T-helper 1 cell treated with Interleukin-12 subunit alpha and Interleukin-12 subunit beta and Interleukin-4 antibody, amounts not matched to agents 30 ng/mL and 1 ng/mL, for 36 hours (primary cell): ENCODE results near the gene GLT6D1. TPM values are rescaled to one million over a fixed set of nuclear protein-coding genes. Genes with fewer than 3 reads are reported as not detected.
"Not testable (repeated sequence)": the region's sequence is repeated elsewhere in the genome, so short reads cannot be mapped to it uniquely, and the experiment has no call there.

Experiments used
- intact Hi-C: fragments of 100-400 bp; cut with micrococcal nuclease; formaldehyde crosslinking; loops from one replicate; pipeline ENCODE4 v1.15.1; 2024
- total RNA-seq: library from RNA; stranded (reverse); gene quantifications from 2 replicates; pipeline ENCODE4 v1.2.3, GENCODE V29; 2022

Gene GLT6D1, protein sequence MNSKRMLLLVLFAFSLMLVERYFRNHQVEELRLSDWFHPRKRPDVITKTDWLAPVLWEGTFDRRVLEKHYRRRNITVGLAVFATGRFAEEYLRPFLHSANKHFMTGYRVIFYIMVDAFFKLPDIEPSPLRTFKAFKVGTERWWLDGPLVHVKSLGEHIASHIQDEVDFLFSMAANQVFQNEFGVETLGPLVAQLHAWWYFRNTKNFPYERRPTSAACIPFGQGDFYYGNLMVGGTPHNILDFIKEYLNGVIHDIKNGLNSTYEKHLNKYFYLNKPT
- total RNA-seq = not detected in 2 replicates

DNA sequence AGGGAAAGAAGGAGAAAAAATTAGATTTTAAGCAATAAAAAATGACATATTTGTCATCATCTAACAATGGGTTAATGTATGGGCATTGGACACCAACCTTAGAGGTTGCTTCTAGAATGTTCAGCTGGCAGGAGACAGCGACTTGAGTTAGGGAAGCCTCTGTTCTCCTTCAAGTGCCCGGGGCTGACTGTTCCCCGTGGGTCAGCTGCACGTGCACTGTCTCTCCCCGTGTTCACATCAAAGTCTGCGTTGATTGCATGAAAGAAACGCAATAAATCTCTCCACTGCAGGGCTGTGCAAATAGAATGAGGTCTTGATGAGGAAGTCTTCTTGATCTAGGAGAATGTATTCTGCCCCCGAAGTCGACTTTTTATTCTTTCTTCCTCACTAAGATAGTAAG is at the start of gene GLT6D1:
GLT6D1 (minus strand) TSS at position 345 of the 400 bp plus-strand sequence. CDS start 353 bp downstream, outside the sequence.
- intact Hi-C loops = no loop called here

DNA sequence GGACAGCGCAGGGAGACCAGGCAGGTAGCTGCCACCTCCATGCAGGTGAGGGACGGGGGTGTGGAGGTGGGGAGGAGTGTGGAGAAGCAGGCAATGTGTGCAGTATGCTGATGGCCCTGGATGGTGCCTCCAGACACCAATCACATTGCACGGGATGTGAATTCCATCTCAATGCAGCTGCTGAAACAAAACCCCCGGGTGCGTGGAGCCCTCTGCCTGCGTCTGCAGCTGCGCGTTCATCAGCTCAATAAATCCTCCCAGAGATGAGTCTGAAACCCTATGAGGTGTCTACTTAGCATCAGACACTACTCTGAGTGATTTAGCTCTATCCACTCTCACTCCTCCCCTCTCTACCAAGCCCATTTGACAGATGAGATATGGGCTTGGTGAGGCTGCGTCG is 49.7 kb upstream of the GLT6D1 start:
- intact Hi-C loops = no loop called here

DNA sequence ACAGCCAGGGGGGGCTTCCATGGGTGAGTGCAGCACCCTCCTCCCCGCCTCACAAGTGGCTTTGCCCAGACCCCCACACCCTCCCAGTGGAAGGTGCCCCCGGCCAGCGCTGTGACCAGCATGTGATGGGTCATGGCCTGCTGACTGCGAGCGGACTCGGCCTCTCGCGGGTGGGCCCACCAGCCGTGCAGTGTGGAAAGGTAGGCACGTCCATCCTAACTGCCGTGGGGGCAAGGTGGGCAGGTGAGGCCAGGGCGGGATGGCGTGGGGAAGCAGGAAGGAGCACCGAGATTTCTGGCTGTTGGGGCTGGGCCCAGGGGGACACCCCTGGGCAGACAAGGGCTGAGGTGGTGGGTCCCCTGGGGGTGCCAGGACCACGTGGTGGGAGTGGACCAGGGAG is 47.9 kb upstream of the GLT6D1 start:
- intact Hi-C loops = no loop called here

DNA sequence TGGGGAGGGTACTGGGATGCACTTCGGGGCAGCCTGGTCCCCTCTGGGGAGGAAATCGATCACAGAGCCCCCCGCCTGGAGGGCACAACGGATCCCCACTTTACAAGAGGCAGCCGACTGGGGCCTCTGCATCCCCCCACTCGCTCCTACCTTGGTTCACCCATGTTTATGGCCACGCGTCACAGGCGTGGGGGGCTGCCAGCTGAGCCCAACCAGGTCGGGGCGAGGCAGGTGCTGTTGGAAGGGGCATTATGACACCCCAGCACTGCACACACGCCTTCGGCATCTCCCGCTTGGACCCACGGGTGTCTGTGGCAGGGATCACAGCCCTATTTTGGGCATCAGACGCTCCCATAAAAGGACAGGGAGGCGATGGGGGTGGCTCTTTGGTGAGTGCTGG is 45.4 kb upstream of the GLT6D1 start:
- intact Hi-C loops = no loop called here

DNA sequence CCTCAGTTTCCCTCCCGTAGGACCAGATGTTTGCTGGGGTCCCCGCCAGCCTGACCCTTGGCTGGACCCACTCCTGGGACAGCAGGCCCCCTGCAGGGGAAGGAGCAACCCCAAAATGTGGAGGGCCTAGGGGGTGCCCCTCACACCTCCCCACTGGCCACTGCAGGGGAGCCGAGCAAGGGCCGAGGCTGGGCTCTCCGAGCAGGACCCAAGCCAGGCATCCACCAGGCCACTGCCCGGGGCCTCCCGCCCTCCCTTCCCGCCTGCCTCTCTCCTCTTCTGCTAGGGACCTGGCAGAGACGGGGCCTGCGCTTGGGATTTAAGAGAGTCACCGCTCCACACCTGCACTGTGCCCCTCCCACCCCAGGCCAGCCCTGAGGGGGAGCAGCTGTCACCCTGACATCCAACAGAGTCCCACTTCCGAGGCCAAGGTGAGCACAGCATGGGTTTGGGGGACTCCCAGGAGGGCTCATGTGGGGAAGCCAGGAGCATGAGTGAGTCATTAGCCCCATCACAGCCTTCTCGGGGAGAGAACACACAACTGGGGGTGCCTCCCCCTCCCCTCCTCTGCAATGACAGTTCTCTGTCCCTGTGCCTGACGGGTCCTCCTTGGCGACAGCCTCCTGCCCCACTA is 44.2 kb upstream of the GLT6D1 start:
- intact Hi-C loops = no loop called here

DNA sequence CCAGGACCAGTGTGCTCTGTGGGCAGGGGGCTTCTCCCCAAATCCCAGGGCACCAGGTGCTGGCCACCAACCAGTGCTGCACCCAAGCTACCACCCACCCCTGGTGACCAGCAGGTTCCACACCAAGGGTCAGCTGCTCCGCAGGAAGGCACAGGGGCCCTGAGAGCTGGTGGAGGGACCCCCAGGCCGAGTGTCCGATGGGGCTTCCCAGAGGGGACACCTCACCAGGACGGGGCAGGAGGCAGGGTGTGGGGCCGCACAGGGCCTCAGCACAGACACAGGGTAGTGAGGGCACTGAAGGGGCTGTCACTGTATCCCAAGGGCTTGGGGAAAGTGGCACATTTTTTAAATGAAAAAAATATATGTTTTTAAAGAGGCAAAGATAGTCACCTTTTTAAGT is 41.8 kb upstream of the GLT6D1 start:
- intact Hi-C loops = no loop called here

DNA sequence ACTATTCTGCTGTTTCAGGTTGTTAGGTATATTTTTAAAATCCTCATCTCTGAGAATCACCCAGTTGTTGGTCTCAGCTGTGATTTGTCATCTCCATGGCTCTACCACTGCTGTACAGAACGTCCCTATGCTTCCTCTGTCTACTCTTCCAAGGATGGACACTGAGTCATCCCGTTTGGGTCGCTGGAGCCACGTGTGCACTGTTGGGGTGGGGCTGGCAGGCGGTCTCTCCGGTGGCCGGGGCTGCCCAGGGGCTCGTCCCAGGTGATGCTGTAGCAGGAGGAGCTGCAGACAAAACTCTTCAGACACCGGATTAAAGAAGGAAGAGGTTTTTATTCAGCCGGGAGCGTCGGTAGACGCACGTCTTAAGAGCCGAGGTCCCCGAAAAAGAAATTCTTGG is 40.7 kb upstream of the GLT6D1 start:
- intact Hi-C loops = no loop called here

DNA sequence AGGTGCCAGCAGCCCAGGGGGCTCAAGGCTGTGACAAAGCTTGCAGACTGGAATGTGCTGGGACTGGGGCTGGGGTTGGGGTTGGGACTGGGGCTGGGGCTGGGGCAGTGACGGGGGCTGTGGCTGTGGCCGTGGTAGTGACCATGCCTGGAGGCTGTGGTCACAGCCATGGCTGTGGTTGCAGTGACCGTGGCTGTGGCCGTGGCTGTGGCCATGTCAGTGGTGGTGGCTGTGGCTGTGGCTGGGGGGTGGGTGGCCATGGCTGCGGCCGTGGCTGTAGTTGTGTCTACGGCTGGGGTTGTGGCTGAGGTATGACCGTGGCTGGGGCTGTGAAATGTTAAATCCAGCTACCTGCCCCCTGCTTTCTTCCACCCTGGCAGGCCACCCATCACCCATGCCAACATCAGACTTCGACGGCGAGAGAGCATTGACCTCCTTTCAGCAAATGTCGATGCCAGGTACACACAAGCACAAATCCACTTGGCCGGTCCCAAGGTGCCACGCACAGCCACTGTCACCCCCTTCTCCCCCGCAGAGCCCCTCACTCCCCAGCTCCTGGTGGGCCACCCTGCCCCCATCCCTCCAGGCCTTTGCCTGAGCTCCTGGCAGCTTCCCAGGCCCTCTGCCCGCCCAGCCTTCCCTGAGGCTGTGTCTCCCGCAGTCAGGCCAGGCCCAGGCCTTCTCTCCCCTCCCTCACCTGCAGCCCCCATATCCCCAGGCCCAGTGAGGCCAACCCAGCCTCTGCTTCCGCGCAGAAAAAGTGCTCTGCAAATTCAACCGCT is 39.1 kb upstream of the GLT6D1 start:
- intact Hi-C loops = no loop called here

DNA sequence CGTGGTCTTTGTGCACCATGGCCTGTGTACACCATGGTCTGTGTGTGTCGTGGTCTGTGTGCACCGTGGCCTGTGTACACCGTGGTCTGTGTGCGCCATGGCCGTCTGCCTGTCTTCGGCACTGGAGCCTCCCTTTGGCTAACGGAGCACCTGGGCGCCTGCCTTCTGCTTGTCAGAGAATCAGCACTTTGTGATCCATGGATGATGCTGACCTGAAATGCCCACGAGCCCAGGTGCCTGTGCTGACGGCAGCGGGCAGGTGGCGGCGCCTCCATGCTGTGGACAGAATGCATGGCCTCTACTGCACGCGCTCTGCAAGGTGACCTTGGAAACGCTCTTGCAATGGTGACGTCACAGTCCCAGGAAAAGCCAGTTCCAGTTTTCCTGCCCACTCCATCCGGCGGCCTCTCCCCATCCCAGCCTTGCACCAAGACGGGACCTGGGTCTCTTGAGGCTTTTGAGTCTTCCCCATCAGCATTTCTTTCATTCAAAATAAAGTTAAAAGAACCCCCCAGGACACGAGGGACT is 38.4 kb upstream of the GLT6D1 start:
- intact Hi-C loops = no loop called here

DNA sequence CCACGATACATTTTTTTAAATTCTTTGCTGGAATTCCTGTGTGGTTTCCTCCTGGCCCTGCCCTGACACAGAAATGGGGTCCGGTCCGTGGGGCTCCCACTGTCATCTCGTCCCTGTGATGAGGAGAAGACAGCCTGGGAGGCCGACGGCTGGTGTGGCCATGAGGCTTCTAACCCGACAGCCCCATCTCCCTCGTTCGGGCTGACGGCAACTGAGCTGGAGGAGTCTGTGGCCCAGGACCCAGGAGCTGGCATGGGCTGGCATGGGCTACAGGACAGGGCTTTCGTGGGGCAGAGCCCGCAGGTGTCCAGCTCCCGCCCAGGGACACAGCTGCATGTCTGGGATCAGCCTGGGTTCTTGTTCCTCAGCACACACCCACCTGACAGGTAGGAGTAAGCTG is 37.6 kb upstream of the GLT6D1 start:
- intact Hi-C loops = no loop called here

DNA sequence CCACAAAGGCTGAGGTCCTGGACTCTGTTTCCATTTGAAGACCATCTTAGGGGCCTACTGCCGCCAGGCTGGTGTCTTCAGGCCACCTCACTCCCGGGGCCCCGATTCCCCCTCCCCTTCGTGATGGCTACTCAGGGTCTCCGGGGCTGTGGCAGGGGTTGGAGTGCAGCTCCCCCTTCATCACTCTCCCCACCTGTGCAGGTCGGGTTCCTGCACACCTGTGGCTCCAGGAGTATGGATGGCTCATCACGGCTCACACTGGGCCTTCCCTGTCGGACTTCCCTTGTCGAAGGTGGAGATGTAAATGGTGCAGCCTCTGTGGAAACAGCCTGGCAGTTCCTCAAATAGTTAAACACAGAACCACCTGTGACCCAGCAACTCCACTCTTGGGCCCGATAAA is 35.6 kb upstream of the GLT6D1 start:
- intact Hi-C loops = no loop called here

DNA sequence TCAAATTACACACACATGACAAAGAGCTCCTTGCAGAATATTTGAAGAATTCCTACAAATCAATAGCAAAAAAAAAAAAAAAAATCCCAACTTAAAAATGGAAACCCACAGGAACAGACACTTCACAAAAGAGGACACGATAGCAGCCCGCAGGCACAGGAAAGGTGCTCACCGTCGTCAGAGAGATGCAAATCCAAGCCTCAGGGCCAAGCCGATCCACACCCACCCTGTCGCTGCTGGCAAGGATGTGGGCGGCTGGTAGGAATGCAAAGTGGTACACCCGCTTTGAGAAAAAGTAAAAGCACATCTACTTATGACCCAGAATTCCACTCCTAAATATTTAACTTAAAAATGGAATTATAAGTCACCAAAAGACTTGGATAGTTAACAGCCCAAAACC is 34.6 kb upstream of the GLT6D1 start:
- intact Hi-C loops = no loop called here

DNA sequence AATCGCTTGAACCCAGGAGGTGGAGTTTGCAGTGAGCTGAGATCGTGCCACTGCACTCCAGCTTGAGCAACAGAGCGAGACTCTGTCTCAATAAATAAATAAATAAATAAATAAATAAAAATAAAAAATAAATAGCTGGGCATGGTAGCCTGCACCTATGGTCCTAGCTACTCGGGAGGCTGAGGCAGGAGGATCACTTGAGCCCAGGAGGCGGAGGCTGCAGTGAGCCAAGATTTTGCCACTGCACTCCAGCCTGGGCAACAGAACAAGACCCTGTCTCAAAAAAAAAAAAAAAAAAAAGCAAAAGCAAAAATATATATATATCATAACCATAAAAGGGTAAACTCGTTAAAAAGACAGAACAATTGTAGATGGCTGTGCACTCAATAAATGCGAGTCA is 33.4 kb upstream of the GLT6D1 start:
- intact Hi-C loops = not testable (repeated sequence)

DNA sequence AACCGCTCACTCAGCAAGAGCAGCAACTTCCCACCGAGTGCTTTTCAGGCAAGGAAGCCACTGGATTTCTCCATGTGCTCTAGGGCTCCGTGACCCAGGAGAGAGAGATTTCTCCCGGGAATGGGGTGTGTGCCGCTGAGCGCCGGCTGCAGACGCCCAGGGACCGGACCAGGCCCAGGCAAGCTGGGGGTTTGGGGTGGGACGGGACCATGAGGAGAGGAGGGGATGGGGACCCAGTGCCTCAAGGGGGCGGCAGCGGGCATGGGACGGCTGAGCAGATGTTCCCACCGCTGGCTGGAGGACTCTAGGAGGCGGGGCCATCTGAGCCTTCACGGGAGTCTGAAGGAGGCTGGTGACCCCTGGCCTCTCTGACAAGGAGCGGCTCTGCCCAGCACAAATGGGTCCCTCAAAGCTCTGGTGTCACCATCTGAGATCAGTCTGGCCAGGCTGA is 32.3 kb upstream of the GLT6D1 start:
- intact Hi-C loops = no loop called here

DNA sequence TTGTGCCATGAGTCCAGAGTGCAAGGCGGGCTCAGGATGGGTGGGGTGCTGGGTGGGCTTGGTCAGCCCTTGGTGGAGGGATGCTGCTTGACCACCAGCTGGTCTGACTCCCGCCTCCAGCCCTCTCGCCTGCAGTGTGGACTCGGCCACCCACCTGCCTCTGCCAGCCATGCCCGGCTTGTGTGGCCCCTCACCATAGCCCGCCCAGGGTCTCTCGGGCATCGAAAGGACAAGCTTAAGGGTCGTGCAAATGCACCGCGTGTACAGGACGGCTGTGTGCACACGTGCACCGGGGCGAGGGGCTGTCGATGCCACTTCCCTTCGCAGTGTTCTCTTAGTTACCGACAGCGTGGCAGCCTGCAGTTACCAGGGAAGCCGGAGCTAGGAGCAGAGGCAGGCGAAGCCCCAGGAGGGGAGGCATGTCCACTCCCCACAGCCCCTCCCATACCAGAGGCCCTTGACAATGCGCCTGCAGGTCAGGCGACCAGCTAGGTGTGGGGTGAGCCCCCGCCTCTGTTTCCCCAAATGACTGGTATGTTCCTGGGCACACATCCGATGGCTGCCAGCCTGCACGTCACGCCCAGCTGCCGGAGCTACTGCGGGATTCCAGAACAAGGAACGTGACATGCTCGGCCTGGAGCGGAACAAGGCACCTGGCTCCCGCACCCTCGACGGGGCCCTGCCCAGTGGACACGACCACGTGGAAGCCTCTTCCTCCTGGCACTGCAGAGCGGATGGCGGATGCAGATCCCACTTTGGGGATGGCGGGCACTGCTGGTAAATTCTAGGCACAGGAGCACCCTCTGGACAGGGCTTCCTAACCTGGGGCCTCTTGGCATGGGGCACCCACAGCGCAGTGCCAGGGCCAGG is 31.6 kb upstream of the GLT6D1 start:
- intact Hi-C loops = no loop called here

DNA sequence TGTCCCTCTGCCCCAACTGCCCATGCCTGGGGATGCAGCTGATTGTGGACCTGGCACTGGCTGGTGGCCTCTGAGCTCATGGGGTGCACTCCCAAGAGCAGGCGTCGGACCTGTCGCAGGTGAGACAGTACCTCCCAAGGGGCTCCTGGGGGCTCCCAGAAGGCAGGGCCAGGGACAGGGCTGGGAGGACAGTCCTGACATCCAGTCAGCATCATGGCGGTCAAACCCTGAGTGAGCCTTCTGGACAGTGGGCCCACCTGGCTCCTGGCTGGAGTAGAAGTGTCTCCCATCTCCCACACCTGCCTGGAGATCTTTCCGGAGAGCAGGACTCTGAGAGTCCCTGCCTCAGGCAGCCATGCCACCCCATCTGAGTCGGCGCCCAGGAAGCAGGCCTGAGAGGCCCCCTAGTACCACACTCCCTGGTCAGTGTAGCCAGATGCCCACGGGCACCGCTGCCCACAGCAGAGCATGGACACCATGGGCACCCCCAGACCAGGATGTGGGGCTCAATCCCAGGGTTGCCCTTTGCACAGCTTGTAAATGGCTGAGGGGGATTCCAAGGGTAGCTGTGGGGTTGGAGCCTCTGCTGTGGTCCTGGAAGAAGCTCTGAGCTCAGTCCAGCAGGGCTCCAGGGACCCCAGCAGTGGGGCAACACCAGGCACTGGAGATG is 30.4 kb upstream of the GLT6D1 start:
- intact Hi-C loops = no loop called here

DNA sequence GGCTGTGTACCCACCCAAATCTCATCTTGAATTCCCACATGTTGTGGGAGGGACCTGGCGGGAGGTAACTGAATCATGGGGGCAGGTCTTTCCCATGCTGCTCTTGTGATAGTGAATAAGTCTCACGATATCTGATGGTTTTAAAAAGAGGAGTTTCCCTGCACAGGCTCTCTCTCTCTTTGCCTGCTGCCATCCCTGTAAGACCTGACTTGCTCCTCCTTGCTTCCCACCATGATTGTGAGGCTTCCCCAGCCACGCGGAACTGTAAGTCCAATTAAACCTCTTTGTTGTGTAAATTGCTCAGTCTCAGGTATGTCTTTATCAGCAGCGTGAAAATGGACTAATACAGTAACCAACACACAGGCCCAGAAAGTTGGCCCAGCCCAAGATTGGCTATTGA is 29.7 kb upstream of the GLT6D1 start:
- intact Hi-C loops = not testable (repeated sequence)

DNA sequence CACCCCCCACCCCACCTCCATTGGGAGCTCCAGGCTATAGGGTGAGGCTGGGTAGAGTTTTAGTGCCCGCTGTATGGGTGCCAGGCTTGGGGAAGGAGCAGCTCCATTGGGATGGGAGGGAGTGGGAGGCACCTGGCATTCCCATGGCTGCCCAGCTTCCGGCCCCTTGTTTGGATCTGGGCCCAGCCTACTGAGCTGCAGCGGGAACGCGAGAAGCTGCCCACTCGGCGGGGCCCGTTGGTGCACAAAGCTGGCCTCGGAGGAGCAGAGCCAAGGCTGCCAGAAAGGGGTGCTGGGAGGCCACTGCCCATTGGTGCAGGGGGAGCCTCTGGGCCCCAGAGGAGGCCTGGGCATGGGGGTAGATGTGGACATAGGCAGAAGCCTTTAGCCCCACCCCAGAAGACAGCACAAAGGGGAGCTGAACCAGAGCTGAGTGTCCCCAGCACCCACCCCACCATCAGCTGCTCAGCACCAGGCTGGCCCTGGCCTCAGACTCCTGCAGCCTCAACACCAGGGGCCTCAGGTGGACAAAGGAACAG is 28.2 kb upstream of the GLT6D1 start:
- intact Hi-C loops = no loop called here

DNA sequence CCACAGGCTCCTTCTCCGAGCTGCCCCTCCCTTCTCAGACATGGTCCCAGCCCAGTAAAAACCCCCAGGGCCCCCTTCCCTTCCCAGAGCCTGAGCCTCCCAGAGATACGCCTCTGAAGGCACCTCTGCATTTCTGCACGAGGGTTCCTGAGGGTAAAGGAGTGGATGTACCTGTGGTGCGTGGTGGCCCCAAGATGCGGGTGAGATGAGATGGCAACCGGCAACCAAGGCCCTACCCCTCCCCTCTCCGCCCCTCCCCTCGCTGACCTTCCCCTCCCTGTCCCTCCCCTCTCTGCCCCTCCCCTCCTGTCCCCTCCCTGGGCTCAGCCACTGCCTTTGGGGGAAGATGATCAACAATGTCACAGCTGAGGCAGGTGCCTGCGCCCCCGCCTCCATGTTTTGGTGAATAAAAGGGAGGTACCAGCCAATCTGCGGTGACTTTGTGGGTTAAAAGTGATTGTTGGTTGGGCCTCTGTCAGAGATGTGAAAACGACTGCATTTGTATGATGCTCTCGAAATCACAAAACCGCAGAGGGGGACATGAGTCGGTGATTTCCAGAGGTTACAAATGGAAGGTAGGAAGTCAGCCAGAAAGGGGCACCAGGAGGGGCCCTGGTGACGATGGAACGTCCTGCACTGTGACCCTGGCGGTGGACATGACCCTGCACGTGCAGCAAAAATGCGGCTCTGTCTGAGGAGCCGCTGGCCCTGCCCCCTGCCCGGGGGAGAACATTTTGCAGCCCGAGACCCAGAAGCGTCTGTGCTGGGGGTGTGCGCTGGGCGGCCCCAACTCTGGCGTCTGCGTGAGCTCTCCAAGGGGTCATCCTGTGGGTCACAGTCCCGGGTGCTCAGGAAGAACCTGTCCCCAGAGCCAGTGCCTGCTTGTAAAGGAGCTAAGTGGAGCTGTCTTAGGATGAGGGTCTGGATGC is 27.5 kb upstream of the GLT6D1 start:
- intact Hi-C loops = no loop called here
